ENCODE measurements around the gene CLEC20A.

DNA sequence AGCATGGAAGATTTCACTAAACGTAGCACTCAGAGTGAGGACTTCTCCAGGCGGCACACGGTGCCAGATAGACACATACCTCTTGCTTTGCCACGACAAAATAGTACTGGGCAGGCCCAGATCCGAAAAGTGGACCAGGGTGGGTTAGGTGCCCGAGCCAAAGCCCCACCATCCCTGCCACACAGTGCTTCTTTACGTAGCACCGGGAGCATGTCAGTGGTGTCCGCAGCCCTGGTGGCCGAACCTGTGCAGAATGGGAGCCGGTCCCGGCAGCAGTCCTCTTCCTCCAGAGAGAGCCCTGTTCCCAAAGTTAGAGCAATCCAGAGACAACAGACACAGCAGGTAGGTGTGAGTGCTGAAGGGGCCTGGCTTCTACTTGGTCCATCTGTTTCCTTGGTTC lies 38.6 kb downstream of the CLEC20A start:
- TF ChIP-seq, protein P1, sequence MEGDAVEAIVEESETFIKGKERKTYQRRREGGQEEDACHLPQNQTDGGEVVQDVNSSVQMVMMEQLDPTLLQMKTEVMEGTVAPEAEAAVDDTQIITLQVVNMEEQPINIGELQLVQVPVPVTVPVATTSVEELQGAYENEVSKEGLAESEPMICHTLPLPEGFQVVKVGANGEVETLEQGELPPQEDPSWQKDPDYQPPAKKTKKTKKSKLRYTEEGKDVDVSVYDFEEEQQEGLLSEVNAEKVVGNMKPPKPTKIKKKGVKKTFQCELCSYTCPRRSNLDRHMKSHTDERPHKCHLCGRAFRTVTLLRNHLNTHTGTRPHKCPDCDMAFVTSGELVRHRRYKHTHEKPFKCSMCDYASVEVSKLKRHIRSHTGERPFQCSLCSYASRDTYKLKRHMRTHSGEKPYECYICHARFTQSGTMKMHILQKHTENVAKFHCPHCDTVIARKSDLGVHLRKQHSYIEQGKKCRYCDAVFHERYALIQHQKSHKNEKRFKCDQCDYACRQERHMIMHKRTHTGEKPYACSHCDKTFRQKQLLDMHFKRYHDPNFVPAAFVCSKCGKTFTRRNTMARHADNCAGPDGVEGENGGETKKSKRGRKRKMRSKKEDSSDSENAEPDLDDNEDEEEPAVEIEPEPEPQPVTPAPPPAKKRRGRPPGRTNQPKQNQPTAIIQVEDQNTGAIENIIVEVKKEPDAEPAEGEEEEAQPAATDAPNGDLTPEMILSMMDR (IDR thresholded peaks at IDR 0.05; ENCODE audit: poor library complexity), result no peak
- TF ChIP-seq EZH2 (IDR thresholded peaks at IDR 0.05; ENCODE audit: borderline replicate concordance), result no peak

All from hepatocyte (in vitro differentiated cells).